GM19467 (cell line): ENCODE measurements around the gene BAHCC1.

Experiments used
- ATAC-seq: cut with Tn5 transposase; IDR thresholded peaks from one replicate; pipeline ENCODE4 v1.9.1; 2021; ENCODE audit warnings: mild to moderate bottlenecking, moderate library complexity; ENCODE audit not compliant: unreplicated experiment

BAHCC1 gene

GRCh38 chr17:81397314-81398175, 2.3 kb downstream of the BAHCC1 start:
- ATAC-seq: no peak

- no peak for ATAC-seq
Observed at GRCh38 chr17:81398176-81398831, 3.0 kb downstream of the BAHCC1 start.

- no peak for ATAC-seq
Observed at GRCh38 chr17:81398832-81399411, 3.7 kb downstream of the BAHCC1 start.

GRCh38 chr17:81399481-81400153, 4.4 kb downstream of the BAHCC1 start:
- no peak for ATAC-seq

GRCh38 chr17:81400154-81400977, 5.1 kb downstream of the BAHCC1 start:
- ATAC-seq: no peak

GRCh38 chr17:81400996-81401722, 5.9 kb downstream of the BAHCC1 start:
- ATAC-seq: no peak

- ATAC-seq: no peak
Observed at GRCh38 chr17:81401723-81402529, 6.7 kb downstream of the BAHCC1 start.

GRCh38 chr17:81402530-81402941, 7.3 kb downstream of the BAHCC1 start:
- no peak for ATAC-seq

- ATAC-seq: no peak
Observed at GRCh38 chr17:81402981-81403467, 7.8 kb downstream of the BAHCC1 start.

- no peak for ATAC-seq
Observed at GRCh38 chr17:81403671-81404534, 8.6 kb downstream of the BAHCC1 start.

GRCh38 chr17:81404558-81405165, 9.4 kb downstream of the BAHCC1 start:
- no peak for ATAC-seq

- ATAC-seq: no peak
Observed at GRCh38 chr17:81405411-81405872, 10.2 kb downstream of the BAHCC1 start.

GRCh38 chr17:81406117-81406953, 11.1 kb downstream of the BAHCC1 start:
- no peak for ATAC-seq

- ATAC-seq: no peak
Observed at GRCh38 chr17:81408049-81408448, 12.8 kb downstream of the BAHCC1 start.

- ATAC-seq: no peak
Observed at GRCh38 chr17:81409190-81409935, 14.1 kb downstream of the BAHCC1 start.

GRCh38 chr17:81410852-81411251, 15.6 kb downstream of the BAHCC1 start:
- no peak for ATAC-seq
